Measurements from ENCODE around the gene HAUS3.

The HAUS3 gene

DNA sequence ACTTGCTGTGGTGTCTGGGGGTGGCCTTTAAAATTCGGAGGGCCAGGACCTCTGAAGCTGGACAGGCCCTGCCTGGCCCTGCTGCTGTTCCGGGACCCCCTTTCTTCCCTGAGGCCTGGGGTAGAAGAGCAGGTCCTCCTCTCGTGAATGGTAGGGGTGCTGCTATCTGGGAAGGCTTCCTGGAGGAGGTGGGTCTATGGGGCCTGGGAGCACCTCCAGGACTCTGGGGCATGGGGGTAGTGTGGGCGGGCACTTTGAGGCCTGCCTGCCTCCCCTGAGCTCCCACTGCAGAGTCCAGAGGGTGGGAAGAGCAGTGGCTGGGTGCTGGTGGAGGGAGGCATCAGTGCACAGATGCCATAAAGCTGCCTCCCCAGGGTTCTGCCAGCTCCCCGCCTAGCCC, 24.9 kb upstream of the HAUS3 start:
- TF ChIP-seq, protein P1, sequence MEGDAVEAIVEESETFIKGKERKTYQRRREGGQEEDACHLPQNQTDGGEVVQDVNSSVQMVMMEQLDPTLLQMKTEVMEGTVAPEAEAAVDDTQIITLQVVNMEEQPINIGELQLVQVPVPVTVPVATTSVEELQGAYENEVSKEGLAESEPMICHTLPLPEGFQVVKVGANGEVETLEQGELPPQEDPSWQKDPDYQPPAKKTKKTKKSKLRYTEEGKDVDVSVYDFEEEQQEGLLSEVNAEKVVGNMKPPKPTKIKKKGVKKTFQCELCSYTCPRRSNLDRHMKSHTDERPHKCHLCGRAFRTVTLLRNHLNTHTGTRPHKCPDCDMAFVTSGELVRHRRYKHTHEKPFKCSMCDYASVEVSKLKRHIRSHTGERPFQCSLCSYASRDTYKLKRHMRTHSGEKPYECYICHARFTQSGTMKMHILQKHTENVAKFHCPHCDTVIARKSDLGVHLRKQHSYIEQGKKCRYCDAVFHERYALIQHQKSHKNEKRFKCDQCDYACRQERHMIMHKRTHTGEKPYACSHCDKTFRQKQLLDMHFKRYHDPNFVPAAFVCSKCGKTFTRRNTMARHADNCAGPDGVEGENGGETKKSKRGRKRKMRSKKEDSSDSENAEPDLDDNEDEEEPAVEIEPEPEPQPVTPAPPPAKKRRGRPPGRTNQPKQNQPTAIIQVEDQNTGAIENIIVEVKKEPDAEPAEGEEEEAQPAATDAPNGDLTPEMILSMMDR (IDR thresholded peaks at IDR 0.05; ENCODE audit: insufficient read depth, low read depth, low read length, missing control alignments) = no peak
- no peak overlapping the region for H3K4me3 ChIP-seq (ENCODE audit: low read depth, low read length)
- DNase-seq (ENCODE audit: low read depth) = no peak

DNA sequence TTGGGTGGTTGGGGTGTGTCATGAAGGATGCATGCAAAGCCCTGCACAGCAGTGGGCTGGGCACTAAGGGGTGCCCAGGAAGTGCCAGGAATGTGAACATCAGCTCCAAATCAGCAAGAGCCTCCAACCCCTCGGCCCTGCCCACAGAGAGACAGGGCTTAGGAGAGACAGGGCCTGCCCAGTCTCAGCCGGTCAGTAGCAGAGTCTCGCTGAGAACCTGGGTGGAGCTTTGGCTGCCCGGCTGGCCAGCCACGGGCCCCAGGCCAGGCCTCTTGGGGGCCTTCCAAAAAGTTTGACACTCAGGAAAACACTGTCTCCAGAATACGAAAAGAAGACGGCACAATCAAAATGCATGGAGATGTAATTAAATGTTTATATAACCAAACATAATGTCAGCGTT, 24.3 kb upstream of the HAUS3 start:
- TF ChIP-seq, protein P1 (IDR thresholded peaks at IDR 0.05; ENCODE audit: insufficient read depth, low read depth, low read length, missing control alignments) = no peak
- no peak for DNase-seq (ENCODE audit: low read depth)

DNA sequence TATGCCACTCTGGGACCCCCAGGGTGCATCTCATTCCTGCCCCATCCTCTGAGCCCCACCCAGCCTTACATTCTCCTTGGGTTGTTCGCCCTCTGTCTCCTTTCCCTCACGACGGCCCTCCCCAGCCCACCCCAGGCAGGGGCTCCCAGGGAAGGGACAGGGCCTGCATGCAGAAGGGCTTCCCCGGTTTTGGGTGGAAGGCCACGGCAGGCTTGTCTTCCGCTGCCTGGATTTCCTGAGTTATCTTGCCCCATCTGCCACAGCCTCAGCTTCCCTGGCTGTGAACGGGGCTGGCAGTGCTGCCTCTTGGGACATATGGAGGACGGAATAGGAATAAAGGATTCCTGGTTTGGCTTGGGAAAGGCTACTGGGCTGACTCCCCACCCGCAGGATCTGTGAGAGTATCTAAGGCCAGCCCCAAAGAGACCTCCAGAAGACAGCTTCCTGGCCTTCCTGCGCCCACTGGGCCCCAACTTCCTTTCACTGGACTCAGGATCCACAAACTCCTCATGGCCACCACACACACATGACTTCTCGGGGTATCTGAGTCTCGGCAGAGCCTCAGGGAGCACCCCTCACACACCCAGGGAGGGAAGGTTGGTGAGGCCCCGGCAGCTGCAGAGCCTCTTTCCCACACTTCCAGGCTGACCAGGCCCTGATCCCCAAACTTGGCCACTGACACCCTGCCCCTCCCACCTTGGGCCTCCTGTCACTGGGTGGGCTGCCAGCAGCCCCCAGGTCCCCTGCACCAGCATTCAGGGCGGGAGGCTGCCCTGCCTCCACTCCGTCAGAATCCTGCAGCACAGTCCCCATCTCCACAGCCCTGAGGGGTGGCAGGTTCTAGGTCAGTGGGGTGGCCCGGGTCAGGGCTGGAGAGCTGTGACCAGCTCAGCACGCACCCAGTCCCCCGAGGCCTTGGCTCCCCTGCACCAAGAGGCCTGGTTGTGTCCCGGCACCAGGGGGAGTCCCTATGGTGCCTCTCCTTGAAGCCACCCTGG, 23.5 kb upstream of the HAUS3 start:
- TF ChIP-seq, protein P1 (IDR thresholded peaks at IDR 0.05; ENCODE audit: insufficient read depth, low read depth, low read length, missing control alignments) = no peak
- no peak for DNase-seq (ENCODE audit: low read depth)
- H3K4me3 ChIP-seq (ENCODE audit: low read depth, low read length) = no peak overlapping the region

More for the DNA sequence above, 24.3 kb upstream of the HAUS3 start:
- H3K4me3 ChIP-seq (ENCODE audit: low read depth, low read length) = no peak overlapping the region

DNA sequence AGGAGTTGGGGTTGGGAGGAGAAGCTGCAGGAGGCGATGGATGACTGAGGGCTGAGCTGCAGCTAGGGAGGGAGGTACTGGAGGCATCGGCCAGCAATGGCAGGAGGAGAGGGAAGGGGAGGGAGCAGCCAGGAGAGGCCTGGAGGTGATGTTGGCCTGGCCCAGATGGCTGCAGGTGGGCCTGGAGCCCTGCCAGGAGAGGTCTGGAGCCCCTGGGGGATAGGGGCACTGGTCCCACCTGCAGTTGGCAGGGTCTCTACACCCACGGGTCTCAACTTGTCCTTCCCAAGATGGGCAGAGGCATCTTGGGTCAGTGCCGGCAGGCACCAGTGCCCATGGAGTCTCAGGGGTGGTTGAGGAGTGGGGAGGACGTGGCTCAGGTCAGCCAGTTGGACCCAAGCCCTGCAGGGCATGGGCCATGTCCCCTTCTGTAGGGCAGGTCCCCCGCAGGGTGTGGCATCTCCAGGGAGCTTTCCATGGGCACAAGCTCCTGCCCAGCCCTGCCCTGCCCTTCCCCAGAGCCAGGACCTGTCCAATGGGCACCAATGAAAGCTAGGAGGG, 22.6 kb upstream of the HAUS3 start:
- no peak for DNase-seq (ENCODE audit: low read depth)
- TF ChIP-seq, protein P1 (IDR thresholded peaks at IDR 0.05; ENCODE audit: insufficient read depth, low read depth, low read length, missing control alignments) = no peak

DNA sequence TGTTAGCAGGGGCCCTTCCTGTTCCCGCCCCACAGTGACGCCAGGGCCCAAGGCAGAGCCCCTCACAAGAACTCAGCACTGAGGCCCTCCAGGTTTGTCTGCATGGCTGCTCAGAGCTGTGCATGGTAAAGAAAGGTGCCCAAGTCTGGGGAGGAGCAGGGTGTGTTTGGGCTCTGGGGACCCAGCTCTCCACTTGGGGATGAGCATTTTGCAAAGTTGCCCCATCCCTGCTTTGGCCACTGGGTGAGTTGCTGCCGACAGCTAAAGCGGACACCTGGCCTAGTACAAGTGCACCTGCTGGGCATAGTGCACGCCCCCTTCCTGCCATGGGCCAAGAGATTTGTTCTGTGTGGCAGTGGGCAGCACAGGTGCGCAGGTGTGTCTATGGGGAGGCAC, 22.0 kb upstream of the HAUS3 start:
- H3K4me3 ChIP-seq (ENCODE audit: low read depth, low read length) = no peak overlapping the region
- TF ChIP-seq, protein P1 (IDR thresholded peaks at IDR 0.05; ENCODE audit: insufficient read depth, low read depth, low read length, missing control alignments) = no peak
- no peak for DNase-seq (ENCODE audit: low read depth)

More for the DNA sequence above, 22.6 kb upstream of the HAUS3 start:
- H3K4me3 ChIP-seq (ENCODE audit: low read depth, low read length) = no peak overlapping the region

DNA sequence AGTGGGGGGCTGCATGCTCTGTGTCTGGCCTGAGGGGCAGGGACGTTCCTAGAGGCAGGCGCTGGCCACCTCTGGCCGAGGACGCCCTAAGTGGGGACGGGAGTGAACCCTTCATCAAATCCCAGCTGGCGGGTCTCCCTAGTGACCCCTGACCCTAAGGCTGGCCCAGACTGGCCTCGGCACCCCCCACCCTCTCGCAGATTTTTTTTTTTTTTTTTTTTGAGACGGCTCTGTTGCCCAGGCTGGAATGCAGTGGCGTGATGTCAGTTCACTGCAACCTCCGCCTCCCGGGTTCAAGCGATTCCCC, 21.0 kb upstream of the HAUS3 start:
- TF ChIP-seq, protein P1 (IDR thresholded peaks at IDR 0.05; ENCODE audit: insufficient read depth, low read depth, low read length, missing control alignments) = no peak
- H3K4me3 ChIP-seq (ENCODE audit: low read depth, low read length) = peak overlapping the region; percentile 63
- no peak for DNase-seq (ENCODE audit: low read depth)
